HG02970 (cell line): ENCODE data around the gene TIMM10B.
A peak's percentile ranks its signal among the peaks of the same experiment; 100 is the strongest.

Experiments used
- ATAC-seq: cut with Tn5 transposase; IDR thresholded peaks from one replicate; pipeline ENCODE4 v1.9.1; 2021; ENCODE audit warnings: mild to moderate bottlenecking, moderate library complexity, moderate number of reproducible peaks; ENCODE audit not compliant: unreplicated experiment, low FRiP score

The TIMM10B gene

GRCh38 chr11:6468712-6469495 lies 12.4 kb upstream of the TIMM10B start:
- ATAC-seq: no peak

GRCh38 chr11:6469599-6469998 lies 11.7 kb upstream of the TIMM10B start:
- no peak for ATAC-seq

DNA sequence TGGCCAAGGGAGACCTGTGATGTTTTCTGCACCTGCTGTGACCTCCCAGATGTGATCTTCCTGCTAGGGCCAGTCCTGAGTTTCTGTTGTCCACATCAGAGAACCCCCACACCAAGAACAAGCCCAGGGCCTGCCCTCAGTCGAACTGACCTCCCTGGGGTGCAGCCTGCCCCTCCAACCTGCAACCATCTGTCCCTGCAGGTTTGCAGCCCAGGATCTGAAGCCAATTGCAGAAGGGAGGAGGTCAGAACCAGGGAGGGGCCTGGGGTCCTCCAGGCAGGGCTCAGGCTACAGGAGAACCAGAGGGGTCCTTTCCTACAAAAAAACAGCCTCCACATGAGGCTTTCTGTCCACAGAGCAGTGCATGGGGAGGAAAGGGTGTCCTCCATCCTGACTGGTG lies 8.4 kb upstream of the TIMM10B start:
- ATAC-seq: no peak

DNA sequence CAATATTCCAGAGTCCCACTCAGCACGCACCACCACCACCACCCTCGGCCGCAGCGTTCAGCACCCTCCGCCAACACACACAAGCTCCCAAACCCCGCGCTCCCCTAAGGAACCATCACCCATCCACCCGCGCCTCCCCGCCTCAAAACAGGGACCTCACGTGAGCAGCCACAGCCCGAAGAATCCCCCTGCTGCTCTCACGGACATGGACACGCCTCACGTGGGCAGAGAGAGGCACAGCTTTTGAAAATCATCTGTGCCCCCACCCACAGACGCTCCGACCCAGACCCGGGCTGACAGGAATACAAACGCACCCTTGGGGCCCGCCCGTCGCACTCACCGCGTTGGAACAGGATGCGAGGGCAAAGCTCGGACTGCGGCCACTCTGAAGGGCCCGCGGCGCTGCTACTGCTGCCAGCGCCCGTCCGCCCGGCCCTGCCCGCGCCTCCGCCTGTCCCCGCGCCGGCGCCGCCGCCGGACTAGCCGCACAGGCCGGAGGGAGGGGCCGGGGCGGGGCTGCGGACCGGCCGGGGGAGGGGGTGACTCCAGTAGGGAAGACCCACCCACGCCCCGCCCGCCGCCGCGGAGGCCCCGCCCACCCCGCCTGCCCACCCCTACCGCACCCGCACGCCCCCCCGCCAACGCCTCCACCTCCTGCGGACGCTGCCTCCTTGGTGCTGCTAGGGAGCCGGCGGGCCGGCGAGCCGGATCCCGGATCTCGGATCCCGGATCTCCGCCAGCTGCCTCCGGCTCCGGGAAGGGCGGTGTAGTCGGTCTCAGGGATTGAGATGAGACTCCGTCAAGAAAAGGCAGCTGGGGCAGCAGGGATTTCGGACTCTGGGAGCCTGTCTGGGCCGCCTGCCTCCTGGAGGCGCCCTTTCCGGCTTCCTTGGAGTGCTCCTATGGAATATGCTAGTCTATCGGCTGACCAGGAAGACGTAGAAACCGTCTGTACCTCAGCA lies 7.6 kb upstream of the TIMM10B start, which contains the start of gene TRIM3:
TSS of gene TRIM3 (minus strand) at position 491 of the 962 bp plus-strand sequence. CDS start 8,246 bp downstream, outside the sequence.
- ATAC-seq: peak; percentile 54

GRCh38 chr11:6474413-6474792 lies 6.9 kb upstream of the TIMM10B start:
- no peak for ATAC-seq

GRCh38 chr11:6474806-6475500 lies 6.3 kb upstream of the TIMM10B start:
- no peak for ATAC-seq

DNA sequence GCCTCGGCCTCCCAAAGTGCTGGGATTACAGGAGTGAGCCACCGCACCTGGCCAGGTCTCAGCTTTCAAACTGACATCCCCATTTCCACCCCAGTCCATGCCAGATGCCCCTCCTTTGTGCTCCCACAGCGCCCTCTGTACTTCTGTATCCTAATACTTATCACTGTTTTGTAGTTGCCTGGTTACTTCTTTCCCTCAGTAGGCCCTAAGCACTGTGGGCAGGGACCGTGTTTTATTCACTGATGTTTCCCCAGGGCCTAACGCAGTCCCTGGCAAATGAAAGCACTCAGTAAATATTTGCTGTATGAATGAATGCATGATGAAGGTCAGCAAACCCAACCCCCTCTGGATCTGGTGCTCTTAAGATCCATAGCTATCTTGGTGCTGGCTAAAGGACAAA lies 5.4 kb upstream of the TIMM10B start:
- ATAC-seq: no peak

GRCh38 chr11:6476571-6476970 lies 4.7 kb upstream of the TIMM10B start:
- ATAC-seq: no peak

DNA sequence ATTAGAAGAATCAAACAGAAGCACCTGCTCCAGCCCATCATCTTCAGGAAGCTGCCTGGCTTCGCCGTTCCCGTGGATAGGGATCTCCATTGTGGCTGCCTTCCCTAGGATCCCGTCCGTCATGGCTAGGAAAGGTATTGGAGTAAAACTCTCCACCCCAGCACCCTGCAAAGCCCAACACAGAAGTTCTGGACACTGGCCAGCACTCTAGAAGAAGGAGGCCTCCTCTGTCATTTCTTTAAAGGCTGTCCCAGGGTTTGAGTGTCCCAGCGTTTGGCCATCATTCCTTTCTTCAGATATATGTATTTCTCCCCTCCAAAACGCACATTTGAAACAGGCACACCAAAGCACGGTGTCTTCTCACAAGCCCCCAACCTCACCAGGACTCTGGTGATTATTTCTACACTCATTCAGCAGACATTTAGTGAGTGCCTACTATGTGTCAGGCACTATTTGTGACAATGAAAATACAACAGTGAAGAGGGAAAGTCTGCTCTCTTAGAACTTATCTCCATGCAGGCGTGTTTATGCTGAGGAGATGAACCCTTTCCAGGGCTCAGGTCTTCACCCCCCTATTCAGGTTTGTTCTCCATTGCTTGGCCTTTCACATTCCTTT lies 894 bp upstream of the TIMM10B start:
- no peak for ATAC-seq

DNA sequence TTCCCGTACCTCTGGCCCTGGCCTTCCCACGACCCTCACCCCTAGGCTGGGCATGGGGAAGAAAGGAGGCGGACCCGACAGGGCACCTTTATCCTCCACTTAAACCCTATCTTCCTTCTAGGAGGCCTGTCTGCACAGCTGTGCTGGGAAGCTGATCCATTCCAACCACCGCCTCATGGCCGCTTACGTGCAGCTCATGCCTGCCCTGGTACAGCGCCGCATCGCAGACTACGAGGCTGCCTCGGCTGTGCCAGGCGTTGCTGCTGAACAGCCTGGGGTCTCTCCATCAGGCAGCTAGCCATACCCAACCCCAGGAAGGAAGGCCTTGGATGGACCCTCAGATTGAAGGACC lies 599 bp downstream of the TIMM10B start:
- ATAC-seq: peak; percentile 2

GRCh38 chr11:6482441-6482840 lies 1.1 kb downstream of the TIMM10B start:
- no peak for ATAC-seq

DNA sequence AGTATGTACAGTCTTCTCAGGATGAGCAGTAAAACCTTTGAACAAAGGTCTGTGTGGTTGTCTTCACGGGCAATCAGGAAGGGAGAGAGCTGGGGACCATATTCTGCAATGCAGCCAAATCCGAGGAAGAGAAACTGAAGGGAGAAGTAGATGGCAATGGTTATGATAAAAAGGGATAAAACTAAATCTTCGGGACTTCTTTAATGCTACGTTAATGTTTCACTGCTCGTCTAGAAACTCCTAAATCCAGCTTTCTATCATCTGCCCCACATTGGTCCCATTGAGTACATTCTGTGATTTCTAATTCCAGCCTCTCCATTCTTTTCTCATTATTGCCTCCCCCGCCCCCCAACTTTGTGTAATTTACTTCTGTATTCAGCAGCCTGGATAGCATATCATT lies 1.7 kb downstream of the TIMM10B start:
- ATAC-seq: no peak

- no peak for ATAC-seq
These were observed 4.4 kb downstream of the TIMM10B start for GRCh38 chr11:6485661-6486060.

DNA sequence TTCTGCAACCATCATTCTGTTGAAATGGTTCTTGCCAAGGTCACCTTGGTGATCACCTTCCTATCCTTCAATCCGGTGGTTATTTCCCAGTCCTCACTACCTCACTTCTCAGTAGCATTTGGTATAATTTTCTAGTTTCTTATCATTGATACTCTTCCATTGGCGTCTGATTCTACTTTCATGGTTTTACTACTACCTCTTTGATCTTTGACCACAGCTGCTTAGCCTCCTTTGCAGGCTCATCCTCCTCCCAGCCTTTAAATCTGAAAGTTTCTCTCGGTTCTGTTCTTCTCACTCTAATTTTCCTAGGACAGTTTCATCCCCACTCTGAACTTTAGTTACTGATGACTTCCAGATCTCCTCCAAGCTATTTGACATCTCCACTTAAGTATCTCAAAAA lies 5.0 kb downstream of the TIMM10B start:
- no peak for ATAC-seq

GRCh38 chr11:6486938-6487337 lies 5.6 kb downstream of the TIMM10B start:
- ATAC-seq: no peak

- no peak for ATAC-seq
These were observed 7.0 kb downstream of the TIMM10B start for GRCh38 chr11:6488342-6488741.

DNA sequence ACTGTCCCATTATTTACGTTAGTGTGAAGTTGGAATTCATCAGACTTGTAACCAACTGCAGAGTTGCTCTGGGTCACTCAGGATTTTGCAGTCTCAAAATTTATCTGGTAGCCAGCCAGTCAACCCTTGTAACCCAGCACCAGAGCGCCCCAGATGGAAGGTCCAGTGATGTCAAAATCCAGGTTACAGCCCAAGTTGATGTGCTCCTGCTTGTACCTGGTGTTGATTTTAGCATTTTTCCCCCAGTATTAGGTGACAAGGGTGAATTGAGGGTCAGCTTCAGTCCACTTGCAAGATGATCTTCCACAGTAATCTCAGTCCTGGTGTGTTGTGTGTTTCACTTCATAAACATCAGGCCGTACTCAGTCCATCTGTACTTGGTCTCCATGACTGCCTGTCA lies 7.5 kb downstream of the TIMM10B start:
- ATAC-seq: no peak

- no peak for ATAC-seq
These were observed 8.0 kb downstream of the TIMM10B start for GRCh38 chr11:6489306-6489705.

DNA sequence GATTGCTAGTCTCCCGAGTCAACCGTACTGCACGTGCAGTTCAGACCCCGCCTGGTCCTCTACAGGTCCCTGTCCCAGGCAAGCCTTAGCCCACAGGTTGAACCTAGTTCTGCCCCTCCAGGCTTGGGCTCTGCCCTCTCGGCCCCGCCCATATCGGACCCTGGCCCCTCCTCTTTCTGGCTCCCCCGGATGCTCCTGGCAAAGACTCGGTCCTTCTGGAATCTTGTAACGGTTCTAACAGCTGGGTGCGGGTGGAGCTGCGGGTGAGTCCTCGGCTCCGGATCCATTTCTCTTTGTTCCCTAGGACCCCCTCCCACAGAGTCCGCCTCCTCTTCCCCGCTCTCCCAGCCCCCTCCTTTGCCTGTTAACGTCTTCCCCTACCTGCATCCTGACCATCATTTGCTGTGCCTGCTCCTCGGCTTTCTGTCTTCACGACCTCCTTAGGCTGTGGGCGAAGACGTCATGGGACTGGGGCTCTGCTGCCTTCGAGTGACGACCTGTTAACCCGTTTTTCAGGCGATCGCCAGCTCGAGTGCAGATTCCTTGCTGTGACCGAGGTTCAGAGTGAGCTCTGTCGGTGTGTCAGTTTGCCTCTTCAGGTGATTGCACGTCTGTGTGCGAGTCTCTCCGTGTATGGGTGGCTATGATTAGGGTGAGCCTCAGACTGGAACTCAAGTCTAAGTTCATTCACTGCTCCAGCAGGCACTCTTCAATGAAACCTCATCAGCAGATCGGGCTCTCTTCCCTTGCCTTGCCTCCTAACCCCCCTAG lies 16.0 kb downstream of the TIMM10B start, which contains the start of gene DNHD1:
TSS of gene DNHD1 (plus strand) at position 212 of the 771 bp plus-strand sequence. CDS start 936 bp downstream, outside the sequence.
- ATAC-seq: no peak

DNA sequence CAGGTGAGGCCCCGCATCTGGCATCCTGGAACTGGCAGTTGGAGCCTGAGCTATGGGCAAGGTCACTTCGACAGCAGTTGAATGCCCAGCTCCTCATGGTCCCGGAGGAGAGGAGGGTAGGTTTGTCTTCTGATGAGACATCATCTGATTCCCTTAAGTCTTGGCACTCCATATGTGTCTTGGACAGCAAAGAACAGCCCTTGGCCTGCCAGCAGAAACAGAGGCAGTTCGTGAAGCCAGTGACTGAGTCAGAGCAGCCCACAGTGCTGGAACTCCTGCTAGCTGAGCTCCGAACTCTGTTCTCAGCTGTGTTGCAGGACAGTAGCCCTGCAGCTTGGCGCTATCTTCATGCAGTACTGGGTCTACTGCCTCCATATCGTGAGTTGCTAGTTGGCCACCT lies 16.8 kb downstream of the TIMM10B start:
- ATAC-seq: no peak
